HG03378 (cell line): Measurements from ENCODE around the gene ELAVL1.
"Not testable (repeated sequence)": the region's sequence is repeated elsewhere in the genome, so short reads cannot be mapped to it uniquely, and the experiment has no call there.

Experiments used
- ATAC-seq: cut with Tn5 transposase; IDR thresholded peaks from one replicate; pipeline ENCODE4 v1.9.1; 2021; ENCODE audit warnings: mild to moderate bottlenecking, moderate library complexity; ENCODE audit not compliant: unreplicated experiment

Gene ELAVL1

GRCh38 chr19:7971553-7972520 is 33.6 kb downstream of the ELAVL1 start:
- no peak for ATAC-seq

- ATAC-seq, result no peak
Measured at GRCh38 chr19:7970716-7971448, 34.6 kb downstream of the ELAVL1 start.

GRCh38 chr19:7969555-7969939 is 35.9 kb downstream of the ELAVL1 start:
- ATAC-seq, result no peak

GRCh38 chr19:7968796-7969554 is 36.5 kb downstream of the ELAVL1 start:
- no peak for ATAC-seq

- ATAC-seq, result no peak
Measured at GRCh38 chr19:7968008-7968795, 37.2 kb downstream of the ELAVL1 start.

GRCh38 chr19:7965921-7966665 is 39.3 kb downstream of the ELAVL1 start:
- no peak for ATAC-seq

GRCh38 chr19:7965259-7965841 is 40.1 kb downstream of the ELAVL1 start:
- no peak for ATAC-seq

GRCh38 chr19:7963566-7963965 is 41.9 kb downstream of the ELAVL1 start:
- no peak for ATAC-seq

- no peak for ATAC-seq
Measured at GRCh38 chr19:7962644-7963268, 42.7 kb downstream of the ELAVL1 start.

- ATAC-seq, result no peak
Measured at GRCh38 chr19:7961920-7962626, 43.4 kb downstream of the ELAVL1 start.

GRCh38 chr19:7961082-7961481 is 44.4 kb downstream of the ELAVL1 start:
- not testable (repeated sequence) for ATAC-seq

GRCh38 chr19:7959211-7959610 is 46.2 kb downstream of the ELAVL1 start:
- ATAC-seq, result no peak

GRCh38 chr19:7955696-7956095 is 49.7 kb downstream of the ELAVL1 start:
- no peak for ATAC-seq

- no peak for ATAC-seq
Measured at GRCh38 chr19:7953576-7953975, 51.9 kb downstream of the ELAVL1 start.

GRCh38 chr19:7953060-7953459 is 52.4 kb downstream of the ELAVL1 start:
- ATAC-seq, result no peak

- ATAC-seq, result no peak
Measured at GRCh38 chr19:7947939-7948338, 57.5 kb downstream of the ELAVL1 start.

GRCh38 chr19:7944177-7944761 is 61.2 kb downstream of the ELAVL1 start:
- peak; percentile 31 for ATAC-seq
